DMS153 treated with DMSO at 0.1 percent for 48 hours (cell line): ENCODE results near the gene POLR2J.
"Not testable (repeated sequence)": the region's sequence is repeated elsewhere in the genome, so short reads cannot be mapped to it uniquely, and the experiment has no call there.

Experiments used
- DNase-seq: peaks from one replicate; lab custom pipeline; 2025; ENCODE audit not compliant: unreplicated experiment; lab: John Stamatoyannopoulos, UW

Gene POLR2J

DNA sequence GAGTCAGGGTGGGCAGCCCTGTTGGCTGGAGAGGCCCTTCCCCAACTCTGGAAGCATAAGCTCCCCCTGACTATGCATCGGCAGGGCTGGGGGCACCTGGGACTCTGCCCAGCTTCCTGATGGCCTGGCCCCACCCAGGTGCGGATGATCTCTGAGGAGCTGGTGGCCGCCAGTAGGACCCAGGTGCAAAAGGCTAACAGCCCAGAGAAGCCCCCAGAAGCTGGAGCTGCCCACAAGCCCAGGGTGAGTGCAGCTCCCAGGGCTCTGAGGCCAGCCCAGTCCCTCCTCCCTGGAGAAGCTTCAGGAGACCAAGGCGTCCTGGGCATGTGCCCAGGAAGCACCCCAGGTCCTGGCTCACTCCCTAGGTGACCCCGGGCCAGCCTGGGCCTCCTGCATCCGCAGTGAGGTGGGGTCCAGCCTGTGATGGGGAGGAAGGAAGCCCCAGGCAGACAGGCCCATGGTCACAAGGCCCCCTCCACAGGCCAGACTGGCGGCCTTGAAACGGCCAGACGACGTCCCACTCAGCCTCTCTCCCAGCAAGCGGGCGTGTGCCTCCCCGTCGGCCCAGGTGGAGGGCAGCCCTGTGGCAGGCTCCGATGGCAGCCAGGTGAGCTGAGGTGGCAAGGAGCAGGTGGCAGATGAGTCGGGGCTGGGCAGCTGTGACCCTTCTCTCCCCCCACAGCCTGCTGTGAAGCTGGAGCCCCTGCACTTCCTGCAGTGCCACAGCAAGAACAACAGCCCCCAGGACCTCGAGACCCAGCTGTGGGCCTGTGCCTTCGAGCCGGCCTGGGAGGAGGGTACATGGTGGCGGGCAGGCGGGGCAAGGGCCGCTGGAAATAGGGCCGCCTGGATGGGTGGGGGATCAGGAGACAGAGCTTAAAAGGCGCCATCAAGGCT is 10.9 kb downstream of the POLR2J start:
- DNase-seq, result no peak

DNA sequence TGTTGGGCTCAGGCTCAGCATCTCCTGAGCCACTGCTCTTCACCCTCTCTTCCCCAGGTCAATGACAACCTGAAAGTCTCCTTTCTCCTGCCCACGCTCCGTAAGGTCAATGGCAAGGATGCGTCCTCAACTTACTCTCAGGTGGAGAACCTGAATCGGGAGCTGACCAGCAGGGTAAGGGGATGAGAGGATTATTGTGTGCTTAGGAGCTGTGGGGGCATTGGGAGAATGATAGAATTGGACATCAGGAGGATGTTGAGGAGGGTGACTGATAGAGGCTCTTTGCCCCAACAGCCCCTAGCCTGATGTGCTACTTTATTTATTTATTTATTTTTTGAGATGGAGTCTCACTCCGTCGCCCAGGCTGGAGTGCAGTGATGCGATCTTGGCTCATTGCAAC is 12.6 kb downstream of the POLR2J start:
- DNase-seq, result no peak

DNA sequence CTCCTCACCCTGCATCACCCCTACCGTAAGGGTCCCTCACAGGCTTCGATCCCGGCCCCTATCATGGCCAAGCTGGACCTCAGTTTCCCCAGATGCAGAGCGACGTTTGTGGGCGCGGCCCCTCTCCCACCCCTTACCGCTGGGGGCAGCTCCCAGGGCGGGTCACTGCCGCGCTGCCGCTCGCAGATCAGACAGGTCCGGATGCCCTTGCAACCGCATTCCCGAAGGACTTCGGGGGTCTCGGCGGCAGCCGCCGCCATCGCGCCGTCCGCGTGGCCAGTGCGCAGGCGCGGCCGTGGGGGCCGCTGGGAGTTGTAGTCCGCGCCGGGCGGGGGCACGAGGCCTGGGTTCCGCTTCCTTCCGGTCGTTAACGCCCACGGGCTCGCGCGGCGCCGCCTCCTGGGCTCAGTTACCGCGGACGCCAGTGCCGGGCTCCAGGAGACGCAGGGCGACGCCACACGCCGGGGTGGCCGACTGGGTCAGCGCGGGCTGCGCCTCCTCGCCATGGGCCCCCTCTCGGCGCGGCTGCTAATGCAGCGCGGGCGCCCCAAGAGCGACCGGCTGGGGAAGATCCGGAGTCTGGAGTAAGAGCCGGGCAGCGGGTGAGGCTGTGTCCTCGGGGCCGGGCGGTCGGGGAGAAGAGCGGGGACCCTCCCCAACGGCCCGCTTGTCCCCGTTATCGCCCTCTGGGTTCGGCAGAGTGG is 14.0 kb downstream of the POLR2J start, which contains the start of the genes ALKBH4 and LRWD1:
ALKBH4 (minus strand) TSS at position 287 of the 704 bp plus-strand sequence; CDS start at position 260, 27 bp downstream.
LRWD1 (plus strand) TSS at position 408 of the 704 bp plus-strand sequence; CDS start at position 505, 97 bp downstream.
- peak; percentile 83 for DNase-seq

DNA sequence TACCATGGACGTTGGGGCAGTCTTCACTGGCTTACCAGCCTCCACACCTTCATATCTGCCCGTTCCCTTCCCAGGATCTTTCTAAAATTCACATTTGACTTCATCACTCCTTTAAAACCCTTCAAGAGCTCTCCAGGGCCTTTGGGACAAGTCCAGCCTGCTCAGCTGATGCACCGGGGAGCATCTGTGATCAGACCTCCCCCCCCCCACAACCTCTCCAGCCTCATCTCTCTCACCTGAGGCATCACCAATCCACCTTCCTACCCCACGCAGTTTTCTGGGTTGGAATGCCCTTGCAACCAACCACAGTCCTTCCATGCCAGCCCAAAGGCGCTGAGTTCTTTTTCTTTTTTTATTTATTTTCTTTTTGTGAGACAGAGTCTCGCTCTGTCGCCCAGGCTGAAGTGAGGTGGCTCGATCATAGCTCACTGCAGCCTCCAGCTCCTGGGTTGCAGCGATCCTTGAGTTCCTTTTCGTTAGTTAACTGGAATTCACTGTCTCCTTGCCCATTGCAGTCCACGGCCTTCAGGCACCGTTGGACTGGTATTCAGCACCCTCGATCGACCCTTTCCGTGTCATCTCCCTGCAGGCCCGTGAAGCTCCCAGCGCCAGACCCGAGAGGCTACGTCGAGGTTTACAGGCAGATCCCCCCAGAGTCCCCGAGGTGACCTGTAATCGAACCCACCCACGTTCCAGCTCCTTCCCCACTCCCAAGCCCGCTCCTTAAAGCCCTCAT is 14.7 kb downstream of the POLR2J start:
- no peak for DNase-seq

DNA sequence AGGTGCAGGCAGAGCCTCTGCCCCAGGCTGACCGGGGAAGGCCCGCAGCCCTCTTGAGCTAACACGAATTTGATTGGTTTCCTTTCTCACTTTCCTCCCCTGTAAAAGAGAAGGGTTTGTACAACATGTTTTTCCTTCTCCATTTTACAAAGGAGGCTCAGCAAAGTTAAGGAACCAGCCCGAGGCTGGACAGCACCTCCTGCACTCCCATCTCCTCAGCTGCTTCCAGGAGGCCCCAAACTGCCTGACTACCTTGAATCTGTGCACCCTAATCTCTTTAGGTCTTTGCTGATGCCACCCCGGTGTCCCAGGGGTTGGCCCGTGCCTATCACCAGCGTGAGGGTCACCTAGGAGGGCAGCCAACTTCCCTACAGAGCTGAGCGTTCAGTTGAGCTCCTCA is 18.3 kb downstream of the POLR2J start:
- no peak for DNase-seq

DNA sequence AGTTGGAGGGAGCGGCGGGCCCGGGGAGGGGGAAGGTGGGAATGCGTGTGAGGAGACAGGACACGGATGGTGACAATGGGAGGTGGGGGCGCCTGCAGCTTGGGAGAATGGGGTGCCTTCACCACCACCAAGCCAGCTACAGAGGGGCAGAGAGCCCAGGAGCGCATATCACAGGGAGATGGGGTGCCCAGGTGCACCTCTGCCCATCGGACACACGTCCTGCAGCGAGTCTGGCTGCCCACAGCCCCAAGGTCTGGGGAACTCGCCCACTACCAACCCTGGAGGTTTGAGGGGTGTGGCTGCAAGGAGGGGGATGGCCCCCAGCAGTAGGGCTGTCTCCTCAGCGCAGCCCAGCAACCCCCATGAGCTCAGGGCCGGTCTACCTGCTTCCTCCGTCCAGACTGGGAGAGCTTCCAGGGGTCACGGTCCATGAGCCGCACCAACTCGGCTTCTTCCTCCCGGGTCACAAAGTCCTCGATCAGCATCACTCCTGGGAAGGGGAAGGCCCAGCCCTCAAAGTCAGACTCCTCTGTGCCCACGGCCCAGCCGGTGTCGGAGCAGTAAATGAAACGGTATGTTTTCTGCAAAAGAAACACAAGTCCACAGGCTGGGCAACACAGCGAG is 19.4 kb downstream of the POLR2J start:
- DNase-seq, result no peak

DNA sequence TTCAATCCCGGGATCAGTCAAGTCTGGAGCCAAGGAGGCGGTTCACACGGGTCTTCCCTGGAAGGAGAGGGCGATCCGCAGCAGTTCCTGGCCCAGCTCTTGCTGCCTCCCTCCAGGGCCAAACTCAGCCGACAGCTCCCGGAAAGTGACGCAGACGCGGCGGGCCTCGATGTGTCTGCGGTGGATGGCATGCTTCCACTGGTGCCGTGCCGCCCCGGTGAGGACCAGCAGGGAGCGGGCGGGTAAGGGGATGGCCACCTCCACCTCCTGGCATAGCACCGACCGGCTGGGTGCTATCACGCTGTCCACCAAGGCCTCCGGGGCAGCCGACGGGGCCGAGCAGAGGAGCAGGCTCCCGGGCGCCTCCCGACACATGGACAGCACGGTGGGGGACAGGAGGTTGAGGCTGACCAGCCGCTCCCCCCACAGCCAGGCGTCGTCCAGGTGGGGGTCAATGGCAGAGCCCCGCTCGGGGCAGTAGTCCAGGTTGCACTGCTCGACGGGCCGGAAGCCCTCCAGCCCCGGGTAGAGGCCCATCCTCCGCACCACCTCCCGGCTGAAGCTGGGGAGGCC is 21.3 kb downstream of the POLR2J start:
- DNase-seq, result no peak

DNA sequence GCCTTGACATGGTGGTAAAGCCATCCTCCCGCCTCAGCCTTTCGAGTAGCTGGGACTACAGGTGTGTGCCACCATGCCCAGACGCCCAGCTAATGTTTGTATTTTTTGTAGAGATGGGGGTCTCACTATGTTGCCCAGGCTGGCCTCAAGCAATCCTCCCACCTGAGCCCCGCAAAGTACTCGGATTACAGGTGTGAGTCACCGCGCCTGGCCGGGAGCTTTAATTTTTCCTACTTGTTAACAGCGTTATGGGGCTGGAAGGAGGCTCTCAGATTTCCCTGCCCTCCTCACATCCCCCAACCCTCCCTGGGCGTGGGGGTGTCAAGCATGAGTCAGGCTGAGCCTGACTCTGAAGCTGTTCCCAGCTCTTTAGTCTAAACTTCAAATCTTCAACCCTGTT is 22.4 kb downstream of the POLR2J start:
- no peak for DNase-seq

DNA sequence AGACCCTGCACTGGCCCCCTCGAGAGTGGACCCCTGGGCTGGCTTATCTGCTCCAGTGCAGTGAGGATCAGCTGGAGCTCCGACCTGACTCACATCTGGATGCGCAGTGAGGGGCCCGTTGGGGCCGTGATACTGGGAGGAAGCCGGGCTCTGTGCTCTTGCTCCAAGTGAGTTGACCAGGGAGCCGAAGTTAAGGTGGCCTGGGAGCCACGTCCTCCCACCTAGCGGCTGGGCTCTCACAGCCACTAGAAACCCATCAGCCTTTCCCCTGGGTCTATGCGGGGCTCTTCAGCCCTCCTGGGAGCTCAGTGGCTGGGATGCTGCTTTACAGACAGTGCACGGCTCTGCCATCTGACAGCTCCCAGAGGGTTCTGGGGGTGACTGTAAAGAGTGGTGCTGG is 23.1 kb downstream of the POLR2J start:
- DNase-seq, result no peak

DNA sequence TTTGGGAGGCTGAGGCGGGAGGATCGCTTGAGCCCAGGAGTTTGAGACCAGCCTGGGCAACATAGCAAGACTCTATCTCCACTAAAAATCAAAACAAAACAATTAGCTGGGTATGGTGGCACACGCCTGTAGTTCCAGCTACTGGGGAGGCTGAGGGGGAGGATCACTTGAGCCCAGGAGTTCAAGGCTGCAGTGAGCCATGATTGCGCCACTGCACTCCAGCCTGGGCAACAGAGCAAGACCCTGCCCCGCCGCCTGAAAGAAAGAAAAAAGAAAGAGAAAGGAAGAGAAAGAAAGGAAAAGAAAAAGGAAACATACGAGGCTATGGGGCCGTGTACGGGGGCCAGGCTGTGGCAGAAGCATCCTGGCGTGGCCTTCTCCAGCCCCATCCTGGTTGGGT is 23.8 kb downstream of the POLR2J start:
- DNase-seq, result not testable (repeated sequence)

DNA sequence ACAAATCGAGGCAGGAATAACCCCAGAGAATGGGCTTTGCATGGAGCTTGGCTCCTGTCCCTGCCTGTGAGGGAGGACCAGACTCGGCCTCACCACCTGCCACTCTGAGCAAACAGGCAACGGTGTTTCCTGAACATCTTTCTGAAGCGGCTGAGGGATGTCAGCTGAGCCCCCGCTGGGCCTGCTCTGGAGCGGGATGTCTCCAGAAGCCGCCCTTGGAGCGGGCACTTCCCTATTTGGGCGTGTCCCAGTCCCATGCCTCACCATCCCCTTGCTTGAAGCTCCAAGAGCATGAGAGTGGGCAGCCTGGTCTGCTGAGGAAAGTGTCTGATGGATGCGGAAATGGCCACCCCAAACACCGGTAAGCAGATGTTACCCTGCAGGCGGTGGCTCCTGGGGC is 24.3 kb downstream of the POLR2J start:
- DNase-seq, result no peak

DNA sequence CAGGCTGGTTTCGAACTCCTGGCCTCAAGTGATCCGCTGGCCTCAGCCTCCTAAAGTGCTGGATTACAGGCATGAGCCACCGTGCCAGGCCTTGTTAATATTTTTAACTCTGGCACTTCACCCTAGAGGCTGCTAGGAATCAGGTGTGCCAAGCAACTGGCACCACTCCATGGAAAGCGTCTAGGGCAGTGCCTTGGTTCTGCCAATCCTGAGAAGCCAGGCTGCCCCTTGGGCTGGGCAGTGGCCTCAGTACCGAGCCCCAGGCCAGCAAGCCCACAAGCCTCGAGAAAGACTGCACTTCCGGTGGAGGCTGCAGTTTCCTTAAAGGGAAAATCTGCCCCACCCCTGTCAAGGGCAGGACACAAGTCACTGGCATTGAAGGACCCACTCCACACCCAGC is 25.4 kb downstream of the POLR2J start:
- no peak for DNase-seq

DNA sequence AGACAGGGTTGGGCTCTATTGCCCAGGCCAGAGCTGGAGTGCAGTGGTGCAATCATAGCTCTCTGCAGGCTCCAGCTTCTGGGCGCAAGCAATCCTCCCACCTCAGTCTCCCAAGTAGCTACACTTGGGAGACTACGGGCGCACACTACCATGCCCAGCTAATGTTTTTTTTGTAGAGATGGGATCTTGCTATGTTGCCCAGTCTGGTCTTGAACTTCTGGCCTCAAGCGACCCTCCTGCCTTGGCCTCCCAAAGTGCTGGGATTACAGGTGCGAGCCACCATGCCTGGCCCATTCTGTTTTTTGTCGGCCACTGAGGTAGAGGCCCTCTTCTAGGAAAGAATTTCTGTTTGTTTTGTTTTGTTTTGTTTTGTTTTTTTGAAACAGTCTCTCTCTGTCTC is 26.3 kb downstream of the POLR2J start:
- DNase-seq, result no peak

DNA sequence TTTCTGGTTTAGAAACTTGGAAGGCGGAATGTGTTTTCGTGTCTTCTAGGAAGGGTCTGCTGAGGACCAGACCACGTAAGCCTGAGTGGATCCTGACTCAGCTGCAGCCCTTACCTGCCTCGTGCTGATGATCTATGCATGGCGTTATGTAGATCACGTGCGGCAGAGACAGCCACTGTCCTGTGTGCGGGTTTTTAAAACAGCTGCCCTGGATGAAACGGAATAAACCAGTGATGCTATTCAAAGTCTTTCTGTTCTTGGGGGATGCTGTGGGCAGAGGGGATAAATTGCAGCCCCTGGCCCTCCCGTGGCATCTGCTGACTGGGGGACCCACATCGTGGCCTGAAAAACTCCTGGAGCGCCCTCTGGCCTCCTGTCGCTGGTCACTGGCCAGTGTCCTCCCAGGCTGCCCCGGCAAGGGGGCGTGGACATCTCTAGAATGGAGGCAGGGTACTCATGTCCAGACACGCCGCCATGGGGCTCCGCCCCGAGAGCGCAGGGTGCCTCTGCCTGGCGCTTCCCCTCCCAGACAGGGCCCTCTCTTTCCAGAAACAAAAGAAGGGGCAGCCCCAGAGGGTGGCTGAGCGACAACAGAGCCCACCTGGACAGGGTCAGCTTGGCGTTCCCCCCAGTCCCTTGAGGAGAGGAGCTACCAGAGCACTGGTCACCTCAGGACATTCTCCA is 27.2 kb downstream of the POLR2J start:
- DNase-seq, result peak; percentile 51

DNA sequence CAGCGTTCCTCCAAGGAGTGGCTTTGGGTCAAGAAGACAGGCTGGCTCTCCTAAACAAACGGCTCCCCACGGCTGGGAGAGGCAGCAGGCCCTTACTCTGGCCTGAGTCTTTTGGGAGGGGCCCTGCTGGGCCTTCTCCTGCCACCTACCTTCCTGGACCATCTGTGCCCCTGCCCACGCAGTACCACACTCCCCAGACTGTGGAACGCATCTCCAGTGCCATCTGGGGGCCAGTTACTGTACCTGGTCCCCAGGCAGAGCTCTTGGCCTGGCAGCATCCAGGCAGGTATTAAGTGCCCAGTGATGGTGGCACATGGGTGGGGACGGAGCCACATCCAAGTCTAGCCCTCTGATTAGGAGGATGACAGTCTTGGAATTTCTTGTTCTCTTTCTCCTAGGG is 28.5 kb downstream of the POLR2J start:
- DNase-seq, result no peak

DNA sequence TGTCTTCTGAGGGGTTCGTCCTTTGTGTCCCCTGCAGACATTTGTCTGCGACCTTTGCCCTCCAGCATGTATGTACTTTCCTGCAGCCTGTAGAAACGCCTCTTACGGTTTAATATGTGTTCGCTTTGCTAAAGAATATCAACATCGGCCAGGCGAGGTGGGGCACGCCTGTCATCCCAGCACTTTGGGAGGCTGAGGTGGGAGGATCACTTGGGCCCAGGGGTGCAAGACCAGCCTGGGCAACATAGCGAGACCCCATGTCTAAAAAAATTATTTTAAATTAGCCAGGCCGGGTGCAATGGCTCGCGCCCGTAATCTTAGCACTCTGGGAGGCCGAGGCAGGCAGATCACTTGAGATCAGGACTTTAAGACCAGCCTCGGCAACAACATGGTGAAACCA is 29.6 kb downstream of the POLR2J start:
- DNase-seq, result no peak

DNA sequence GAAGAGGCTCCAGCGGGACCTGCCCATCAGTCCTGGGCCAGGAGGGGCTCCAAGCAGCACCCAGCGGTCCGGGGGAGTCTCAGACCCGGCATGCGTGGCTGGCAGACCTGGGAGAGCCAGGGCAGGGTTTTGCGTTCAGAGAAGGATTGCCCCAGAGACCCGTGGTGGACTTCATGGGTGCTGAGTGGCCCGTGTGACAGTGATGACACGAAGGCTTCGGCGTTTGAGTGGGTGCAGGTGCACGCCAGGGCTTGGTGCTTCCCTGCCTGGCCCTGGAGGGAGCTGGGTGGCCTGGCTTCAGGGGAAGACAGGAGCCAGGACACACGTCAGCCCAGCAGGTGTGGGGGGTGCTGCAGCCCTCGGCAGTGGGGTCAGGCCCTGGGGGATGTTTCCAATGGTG is 31.4 kb downstream of the POLR2J start:
- DNase-seq, result no peak

DNA sequence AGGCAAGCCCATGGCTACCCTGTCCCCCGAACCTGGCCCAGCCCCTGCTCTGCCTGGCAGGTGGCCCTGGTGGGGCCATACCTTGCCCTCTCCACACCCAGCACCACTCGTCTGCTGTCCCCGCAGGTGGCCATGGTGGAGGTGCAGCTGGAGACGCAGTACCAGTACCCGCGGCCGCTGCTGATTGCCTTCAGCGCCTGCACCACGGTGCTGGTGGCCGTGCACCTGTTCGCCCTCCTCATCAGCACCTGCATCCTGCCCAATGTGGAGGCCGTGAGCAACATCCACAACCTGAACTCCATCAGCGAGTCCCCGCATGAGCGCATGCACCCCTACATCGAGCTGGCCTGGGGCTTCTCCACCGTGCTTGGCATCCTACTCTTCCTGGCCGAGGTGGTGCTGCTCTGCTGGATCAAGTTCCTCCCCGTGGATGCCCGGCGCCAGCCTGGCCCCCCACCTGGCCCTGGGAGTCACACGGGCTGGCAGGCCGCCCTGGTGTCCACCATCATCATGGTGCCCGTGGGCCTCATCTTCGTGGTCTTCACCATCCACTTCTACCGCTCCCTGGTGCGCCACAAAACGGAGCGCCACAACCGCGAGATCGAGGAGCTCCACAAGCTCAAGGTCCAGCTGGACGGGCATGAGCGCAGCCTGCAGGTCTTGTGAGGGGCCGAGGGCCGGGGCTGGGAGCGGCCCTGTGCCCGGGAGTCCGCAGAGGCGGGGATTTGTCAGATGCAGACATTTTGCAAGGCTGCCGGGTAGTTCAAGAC is 32.1 kb downstream of the POLR2J start:
- no peak for DNase-seq

DNA sequence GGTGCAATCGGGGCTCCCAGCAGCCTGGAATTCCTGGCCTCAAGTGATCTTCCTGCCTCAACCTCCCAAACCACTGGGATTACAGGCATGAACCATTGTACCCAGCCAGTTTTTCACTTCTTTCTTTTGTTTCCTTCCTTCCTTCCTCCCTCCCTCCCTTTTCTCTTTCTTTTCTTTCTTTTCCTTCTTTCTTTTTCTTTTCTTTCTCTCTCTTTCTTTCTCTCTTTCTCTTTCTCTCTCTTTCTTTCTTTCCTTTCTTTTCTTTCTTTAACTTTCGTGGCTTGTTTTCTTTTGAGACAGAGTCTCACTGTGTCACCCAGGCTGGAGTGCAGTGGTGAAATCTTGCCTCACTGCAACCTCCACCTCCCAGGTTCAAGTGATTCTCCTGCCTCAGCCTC is 33.0 kb downstream of the POLR2J start:
- no peak for DNase-seq
